MM.1S (cell line): ENCODE results near the gene CNTF.
A peak's percentile ranks its signal among the peaks of the same experiment; 100 is the strongest.

Source experiments
- DNase-seq: peaks from one replicate; pipeline ENCODE4 v3.0.0-alpha.2; 2015
- H2AFZ ChIP-seq: fragments of 300-600 bp; sonication (generic); 2 replicates; pipeline ENCODE4 v1.6.0; 2016; ENCODE audit warnings: antibody characterized with exemption, low read length
- H3F3A ChIP-seq: fragments of 300-600 bp; sonication (generic); 2 replicates; pipeline ENCODE4 v1.6.1; 2016; ENCODE audit warnings: mild to moderate bottlenecking, antibody characterized with exemption, low read length, moderate library complexity, mixed read lengths; ENCODE audit not compliant: insufficient read depth
- H3K27ac ChIP-seq: fragments of 300-600 bp; sonication (generic); 2 replicates; pipeline ENCODE4 v1.5.1; 2016; ENCODE audit warnings: mild to moderate bottlenecking, low read length
- H3K27me3 ChIP-seq: fragments of 300-600 bp; sonication (generic); replicated peaks from 2 replicates; pipeline ENCODE4 v1.6.0; 2016; ENCODE audit warnings: low read length; ENCODE audit not compliant: insufficient read depth
- H3K36me3 ChIP-seq: fragments of 300-600 bp; sonication (generic); replicated peaks from 2 replicates; pipeline ENCODE4 v1.6.1; 2016; ENCODE audit warnings: mild to moderate bottlenecking, low read length, mixed read lengths; ENCODE audit not compliant: insufficient read depth
- H3K4me1 ChIP-seq: fragments of 300-600 bp; sonication (generic); 2 replicates; pipeline ENCODE4 v1.6.1; 2016; ENCODE audit warnings: low read length, mixed read lengths
- H3K4me2 ChIP-seq: fragments of 300-600 bp; sonication (generic); 2 replicates; pipeline ENCODE4 v1.6.0; 2016; ENCODE audit warnings: low read depth, low read length
- H3K4me3 ChIP-seq: fragments of 300-600 bp; sonication (generic); 2 replicates; pipeline ENCODE4 v1.5.1; 2016; ENCODE audit warnings: low read length, mixed read lengths
- H3K79me2 ChIP-seq: fragments of 300-600 bp; sonication (generic); 2 replicates; pipeline ENCODE4 v1.6.1; 2016; ENCODE audit warnings: mixed run types, low read length, mixed read lengths
- H3K9ac ChIP-seq: fragments of 300-600 bp; sonication (generic); 2 replicates; pipeline ENCODE4 v1.6.1; 2016; ENCODE audit warnings: low read length, mixed read lengths
- H3K9me2 ChIP-seq: fragments of 300-600 bp; sonication (generic); replicated peaks from 2 replicates; pipeline ENCODE4 v1.6.1; 2016; ENCODE audit warnings: mild to moderate bottlenecking, low read length, mixed read lengths; ENCODE audit not compliant: insufficient read depth
- H3K9me3 ChIP-seq: fragments of 300-600 bp; sonication (generic); replicated peaks from 2 replicates; pipeline ENCODE4 v1.6.1; 2016; ENCODE audit warnings: mild to moderate bottlenecking, low read length, mixed read lengths; ENCODE audit not compliant: insufficient read depth
- H4K20me1 ChIP-seq: fragments of 300-600 bp; sonication (generic); 2 replicates; pipeline ENCODE4 v1.6.1; 2016; ENCODE audit warnings: mild to moderate bottlenecking, low read length, moderate library complexity, mixed read lengths; ENCODE audit not compliant: insufficient read depth
- EZH2 ChIP-seq: fragments of 300-600 bp; sonication (generic); optimal IDR thresholded peaks from 2 replicates; pipeline ENCODE3; 2017; ENCODE audit warnings: low read depth, mild to moderate bottlenecking, antibody characterized with exemption, low read length, mixed read lengths
- EZH2phosphoT487 ChIP-seq: fragments of 300-600 bp; sonication (generic); IDR thresholded peaks from 2 replicates; pipeline ENCODE4 v1.6.1; 2018; ENCODE audit warnings: antibody characterized with exemption, low read length
- TF ChIP-seq, protein P1 (sequence below): fragments of 300-600 bp; sonication (generic); IDR thresholded peaks from 2 replicates; pipeline ENCODE4 v1.5.1; 2016; ENCODE audit warnings: antibody characterized with exemption, low read length, mixed read lengths

Gene CNTF

DNA sequence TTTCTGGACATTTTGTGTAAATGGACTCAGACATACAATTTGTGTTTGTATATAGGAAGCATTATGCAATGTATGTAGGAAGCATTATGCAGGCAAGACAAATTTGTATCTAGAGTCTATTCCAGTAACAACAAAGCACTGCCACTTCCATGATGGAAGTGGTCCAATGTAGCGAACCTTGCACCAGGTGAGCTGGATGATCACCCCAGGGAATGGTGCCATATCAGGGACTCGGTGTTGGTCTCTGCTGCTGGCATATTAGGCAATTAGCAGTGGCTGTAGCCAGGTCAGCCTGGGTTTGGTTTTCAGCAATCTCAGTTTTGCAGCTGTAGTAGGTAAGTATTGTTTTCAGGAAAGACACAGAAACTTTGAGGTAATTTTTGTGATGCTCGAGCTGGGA lies 30.8 kb upstream of the CNTF start:
- H3K9ac ChIP-seq, result no peak overlapping the region
- no peaks in the 10 kb centered on the region; the same call in 1 of the 2 replicates for H3K36me3 ChIP-seq
- H4K20me1 ChIP-seq, result peaks cover 4% of the 10 kb centered on the region
- no peaks in the 10 kb centered on the region for H3K9me2 ChIP-seq
- no peaks in the 10 kb centered on the region for H3K27me3 ChIP-seq
- no peak overlapping the region for H3K4me2 ChIP-seq
- DNase-seq, result no peak
- no peak overlapping the region for H3K27ac ChIP-seq
- peaks cover 99% of the 10 kb centered on the region for H3K79me2 ChIP-seq
- no peak overlapping the region for H3K4me3 ChIP-seq
- TF ChIP-seq, protein P1, sequence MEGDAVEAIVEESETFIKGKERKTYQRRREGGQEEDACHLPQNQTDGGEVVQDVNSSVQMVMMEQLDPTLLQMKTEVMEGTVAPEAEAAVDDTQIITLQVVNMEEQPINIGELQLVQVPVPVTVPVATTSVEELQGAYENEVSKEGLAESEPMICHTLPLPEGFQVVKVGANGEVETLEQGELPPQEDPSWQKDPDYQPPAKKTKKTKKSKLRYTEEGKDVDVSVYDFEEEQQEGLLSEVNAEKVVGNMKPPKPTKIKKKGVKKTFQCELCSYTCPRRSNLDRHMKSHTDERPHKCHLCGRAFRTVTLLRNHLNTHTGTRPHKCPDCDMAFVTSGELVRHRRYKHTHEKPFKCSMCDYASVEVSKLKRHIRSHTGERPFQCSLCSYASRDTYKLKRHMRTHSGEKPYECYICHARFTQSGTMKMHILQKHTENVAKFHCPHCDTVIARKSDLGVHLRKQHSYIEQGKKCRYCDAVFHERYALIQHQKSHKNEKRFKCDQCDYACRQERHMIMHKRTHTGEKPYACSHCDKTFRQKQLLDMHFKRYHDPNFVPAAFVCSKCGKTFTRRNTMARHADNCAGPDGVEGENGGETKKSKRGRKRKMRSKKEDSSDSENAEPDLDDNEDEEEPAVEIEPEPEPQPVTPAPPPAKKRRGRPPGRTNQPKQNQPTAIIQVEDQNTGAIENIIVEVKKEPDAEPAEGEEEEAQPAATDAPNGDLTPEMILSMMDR, result no peak
- TF ChIP-seq EZH2phosphoT487 (no peak), EZH2 (no peak)
- H3K4me1 ChIP-seq, result peaks cover 13% of the 10 kb centered on the region
- no peaks in the 10 kb centered on the region for H3K9me3 ChIP-seq
- no peak overlapping the region for H2AFZ ChIP-seq
- peaks cover 5% of the 10 kb centered on the region; the same call in 1 of the 2 replicates for H3F3A ChIP-seq

DNA sequence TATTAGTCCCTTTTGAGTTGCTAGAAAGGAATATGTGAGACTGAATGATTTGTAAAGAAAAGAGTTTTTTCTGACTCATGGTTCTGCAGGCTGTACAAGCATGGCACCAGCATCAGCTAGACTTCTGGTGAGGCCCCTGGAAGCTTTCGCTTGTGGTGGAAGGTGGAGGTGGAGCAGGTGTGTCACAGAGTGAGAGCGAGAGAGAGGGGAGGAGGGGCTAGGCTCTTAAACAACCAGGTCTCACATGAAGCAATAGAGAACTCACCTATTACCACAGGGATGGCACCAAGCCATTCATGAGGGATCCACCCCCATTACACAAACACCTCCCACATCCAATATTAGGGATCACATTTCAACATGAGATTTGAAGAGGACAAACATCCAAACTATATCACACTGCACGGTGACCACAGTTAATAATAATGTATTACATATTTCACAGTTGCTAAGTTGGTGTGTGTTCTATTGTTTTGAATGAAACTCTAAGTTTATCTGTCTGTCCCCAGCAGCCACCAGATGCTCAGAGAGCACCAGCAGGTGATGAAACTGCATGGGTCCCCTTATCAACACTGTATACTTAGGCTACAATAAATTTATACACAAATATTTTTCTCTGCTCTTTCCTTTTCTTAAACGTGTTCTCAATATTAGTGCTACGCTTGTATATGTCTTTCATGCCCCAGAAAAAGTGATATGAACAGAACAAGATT lies 29.5 kb upstream of the CNTF start:
- H3K9ac ChIP-seq, result no peak overlapping the region
- DNase-seq, result peak; percentile 28
- H3K4me2 ChIP-seq, result no peak overlapping the region
- peaks cover 4% of the 10 kb centered on the region for H4K20me1 ChIP-seq
- H3K27ac ChIP-seq, result peak overlapping the region; percentile 15; the same call in 1 of the 2 replicates
- peaks cover 13% of the 10 kb centered on the region for H3K4me1 ChIP-seq
- H3K4me3 ChIP-seq, result no peak overlapping the region
- no peaks in the 10 kb centered on the region for H3K9me2 ChIP-seq
- H3K79me2 ChIP-seq, result peaks cover 99% of the 10 kb centered on the region
- H3K36me3 ChIP-seq, result no peaks in the 10 kb centered on the region; the same call in 1 of the 2 replicates
- H3K27me3 ChIP-seq, result no peaks in the 10 kb centered on the region
- no peaks in the 10 kb centered on the region for H3K9me3 ChIP-seq
- TF ChIP-seq, protein P1, result no peak
- TF ChIP-seq EZH2phosphoT487 (no peak), EZH2 (no peak)
- H3F3A ChIP-seq, result peaks cover 5% of the 10 kb centered on the region; the same call in 1 of the 2 replicates
- no peak overlapping the region for H2AFZ ChIP-seq

DNA sequence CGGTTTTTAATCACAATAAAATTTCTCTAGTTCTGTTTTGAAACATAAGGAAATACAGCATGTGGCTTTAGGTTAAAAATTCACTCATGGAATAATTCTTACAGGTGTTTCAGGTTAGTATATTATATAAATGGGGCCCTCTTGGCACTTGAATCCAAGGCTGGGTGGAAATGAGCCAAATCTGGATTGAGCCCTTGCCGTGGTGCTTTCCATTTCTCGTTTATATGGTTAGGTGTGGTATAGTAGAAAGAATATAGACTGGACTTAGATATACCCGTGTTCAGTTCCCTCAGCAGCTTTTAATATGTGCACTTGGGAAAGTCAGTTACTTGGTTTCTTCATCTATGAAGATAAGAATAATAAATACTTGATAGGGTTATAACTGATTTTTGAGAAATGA lies 27.6 kb upstream of the CNTF start:
- no peak for DNase-seq
- no peak for TF ChIP-seq EZH2
- no peak for TF ChIP-seq EZH2phosphoT487
- TF ChIP-seq, protein P1, result no peak
- peaks cover 6% of the 10 kb centered on the region for H4K20me1 ChIP-seq

More for the DNA sequence above, 27.6 kb upstream of the CNTF start:
- Histone ChIP-seq H3K79me2 (peaks cover 100% of the 10 kb centered on the region), H3K4me1 (peaks cover 13% of the 10 kb centered on the region), H3K36me3 (no peaks in the 10 kb centered on the region; the same call in 1 of the 2 replicates), H3K4me2 (no peak overlapping the region), H3K4me3 (no peak overlapping the region), H2AFZ (no peak overlapping the region), H3K9me2 (no peaks in the 10 kb centered on the region), H3K9me3 (no peaks in the 10 kb centered on the region), H3F3A (peaks cover 5% of the 10 kb centered on the region; the same call in 1 of the 2 replicates), H3K27ac (no peak overlapping the region), H3K9ac (no peak overlapping the region), H3K27me3 (no peaks in the 10 kb centered on the region)
